K562 (cell line): ENCODE measurements around the gene AFF1. TPM values are rescaled to one million over a fixed set of nuclear protein-coding genes. Genes with fewer than 3 reads are reported as not detected.
A peak's percentile ranks its signal among the peaks of the same experiment; 100 is the strongest.

Source experiments
- BRD4 ChIP-seq: fragments of 200-600 bp; sonication (generic); IDR thresholded peaks from 2 replicates; pipeline ENCODE4 v1.6.1; 2017; ENCODE audit warnings: inconsistent platforms
- CBFA2T2 ChIP-seq: fragments of 450-650 bp; conservative IDR thresholded peaks from 2 replicates; pipeline ENCODE4 v1.6.1; 2017; ENCODE audit warnings: mild to moderate bottlenecking
- ETV5 ChIP-seq: sonication (generic); formaldehyde crosslinking; IDR thresholded peaks from 2 replicates; pipeline ENCODE4 v1.4.0; 2020; ENCODE audit warnings: low read depth, mild to moderate bottlenecking, missing genetic modification reagents
- FOXK1 ChIP-seq: sonication (generic); formaldehyde crosslinking; IDR thresholded peaks from 2 replicates; pipeline ENCODE4 v1.8.0; 2022; ENCODE audit warnings: missing genetic modification reagents, mild to moderate bottlenecking, borderline replicate concordance
- FOXM1 ChIP-seq, 2 experiments: fragments of 450-650 bp in 1 of 2; sonication (generic) in 1 of 2; formaldehyde crosslinking in 1 of 2; IDR thresholded peaks; 2 replicates each; pipeline versions ENCODE4 v1.6.1 to v1.9.0; 2017 to 2022; ENCODE audit warnings: low read depth in 2 of 2, mild to moderate bottlenecking in 2 of 2, missing genetic modification reagents in 1 of 2, moderate library complexity in 1 of 2
- HNRNPK ChIP-seq: fragments of 200-400 bp; formaldehyde crosslinking; IDR thresholded peaks from one replicate; pipeline ENCODE4 v1.6.1; 2018; ENCODE audit warnings: mild to moderate bottlenecking, low read depth, low read length; ENCODE audit not compliant: poor library complexity, severe bottlenecking
- ID3 ChIP-seq, 2 experiments: fragments of 250-450 bp in 1 of 2; fragments of 450-650 bp in 1 of 2; sonication (Bioruptor Pico) in 1 of 2; IDR thresholded peaks; 2 replicates each; pipeline versions ENCODE4 v1.6.1 to v1.8.0; 2016 to 2021; ENCODE audit warnings: mild to moderate bottlenecking in 2 of 2, moderate library complexity in 2 of 2, missing compliant biosample characterization in 1 of 2, missing genetic modification characterization in 1 of 2
- NFIC ChIP-seq: fragments of 450-650 bp; IDR thresholded peaks from 2 replicates; pipeline ENCODE4 v1.6.1; 2017; ENCODE audit warnings: mild to moderate bottlenecking, inconsistent platforms
- NRF1 ChIP-seq, 2 experiments: fragments of 450-650 bp; IDR thresholded peaks in 1 of 2; conservative IDR thresholded peaks in 1 of 2; 2 replicates each; pipeline ENCODE4 v1.6.1; 2014; ENCODE audit warnings: mild to moderate bottlenecking in 2 of 2
- PRMT5 ChIP-seq: sonication (generic); formaldehyde crosslinking; IDR thresholded peaks from 2 replicates; pipeline ENCODE4 v1.5.0; 2020; ENCODE audit warnings: missing genetic modification reagents
- SAFB ChIP-seq: fragments of 200-400 bp; formaldehyde crosslinking; IDR thresholded peaks from 2 replicates; pipeline ENCODE4 v1.6.1; 2017; ENCODE audit warnings: low read depth, low read length, borderline replicate concordance
- SP1 ChIP-seq: sonication (generic); formaldehyde crosslinking; IDR thresholded peaks from 2 replicates; pipeline ENCODE4 v1.8.1; 2022; ENCODE audit warnings: mild to moderate bottlenecking, missing genetic modification reagents
- TBP ChIP-seq: optimal IDR thresholded peaks from 2 replicates; pipeline ENCODE3; 2011; ENCODE audit warnings: low read depth, low read length, improper control_type of control experiment
- TFE3 ChIP-seq: fragments of 450-650 bp; formaldehyde crosslinking; IDR thresholded peaks from 2 replicates; pipeline ENCODE4 v1.4.0; 2020; ENCODE audit warnings: mild to moderate bottlenecking, mixed read lengths
- TSC22D4 ChIP-seq: fragments of 450-650 bp; IDR thresholded peaks from 2 replicates; pipeline ENCODE4 v1.6.1; 2016; ENCODE audit warnings: missing genetic modification characterization, missing biosample characterization, control low read depth
- XRCC3 ChIP-seq: fragments of 450-650 bp; IDR thresholded peaks from 2 replicates; pipeline ENCODE4 v1.6.1; 2017; ENCODE audit warnings: mild to moderate bottlenecking, moderate library complexity
- ZBTB33 ChIP-seq: sonication (generic); formaldehyde crosslinking; IDR thresholded peaks from 2 replicates; pipeline ENCODE4 v1.8.1; 2023; ENCODE audit warnings: mild to moderate bottlenecking, missing genetic modification reagents
- ZHX1 ChIP-seq: fragments of 150-350 bp; conservative IDR thresholded peaks from 2 replicates; pipeline ENCODE4 v1.6.1; 2014; ENCODE audit warnings: low read length
- ZNF511 ChIP-seq: sonication (generic); formaldehyde crosslinking; IDR thresholded peaks from 2 replicates; pipeline ENCODE4 v1.8.0; 2022; ENCODE audit warnings: mild to moderate bottlenecking, missing genetic modification reagents
- ZNF699 ChIP-seq: fragments of 250-450 bp; sonication (Bioruptor Pico); IDR thresholded peaks from 2 replicates; pipeline ENCODE4 v1.8.0; 2021; ENCODE audit warnings: mild to moderate bottlenecking, moderate library complexity; ENCODE audit not compliant: insufficient replicate concordance
- ZNF79 ChIP-seq: fragments of 250-450 bp; sonication (Bioruptor Pico); IDR thresholded peaks from 2 replicates; pipeline ENCODE4 v1.4.0; 2020; ENCODE audit warnings: low read depth, mild to moderate bottlenecking, moderate library complexity
- ZSCAN32 ChIP-seq: fragments of 450-650 bp; formaldehyde crosslinking; IDR thresholded peaks from 2 replicates; pipeline ENCODE4 v1.4.0; 2020; ENCODE audit warnings: mild to moderate bottlenecking, moderate library complexity
- polyA plus RNA-seq, 8 experiments: library from polyadenylated mRNA; depleted of rRNA in 4 of 8; stranded (reverse) in 5 of 8; unstranded in 3 of 8; fragments of >200 nt; fragmentation: Nextera tagmentation in 2 of 8; fragmentation: Illumina TruSeq in 1 of 8; extraction: Ambion mirVana in 2 of 8; extraction: Trizol in 1 of 8; gene quantifications; 2 replicates each; pipeline versions ENCODE4 v1.2.1 to v1.2.3, GENCODE V29; 2011 to 2014; ENCODE audit warnings: inconsistent platforms in 1 of 8, missing spikeins in 1 of 8
- total RNA-seq, 7 experiments: library from RNA; depleted of rRNA in 6 of 7; stranded (reverse); fragments of >200 nt in 6 of 7; fragmentation: Illumina TruSeq in 2 of 7; extraction: Trizol in 2 of 7; gene quantifications; 2 replicates each; pipeline versions ENCODE4 v1.2.1 to v1.2.3, GENCODE V29; 2011 to 2021; ENCODE audit warnings: low replicate concordance in 1 of 7

AFF1 gene
- total and polyA plus RNA-seq, 9 of the 15 experiments (the other 6 are each of a cell fraction or from before 2014, with no cell fraction given): 4.1 to 47.5 (median 17.2) TPM

- TF ChIP-seq ZSCAN32 (no peak), SP1 (CRISPR knock-in tag) (no peak), NRF1 (conservative IDR thresholded peaks at IDR 0.05 in 1 of 2, IDR thresholded peaks at IDR 0.05 in 1 of 2) (no peak), ETV5 (CRISPR knock-in tag) (no peak), ZNF79 (CRISPR knock-in tag) (no peak), XRCC3 (no peak), TFE3 (no peak), FOXM1 (IDR thresholded peaks at IDR 0.05; ENCODE audit: low read depth) (peak; percentile 65), FOXM1 (CRISPR knock-in tag; IDR thresholded peaks at IDR 0.05; ENCODE audit: low read depth) (no peak), ZHX1 (no peak), ZNF699 (CRISPR knock-in tag) (no peak), TSC22D4 (tag) (no peak), TBP (no peak), HNRNPK (no peak), FOXK1 (no peak), BRD4 (no peak), SAFB (no peak), ZNF511 (CRISPR knock-in tag) (no peak), PRMT5 (CRISPR knock-in tag) (no peak), NFIC (peak; percentile 75), ZBTB33 (CRISPR knock-in tag) (no peak), ID3 (CRISPR knock-in tag; IDR thresholded peaks at IDR 0.05) (no peak), ID3 (tag; IDR thresholded peaks at IDR 0.05) (no peak; the same call in 1 of the 2 replicates), CBFA2T2 (peak; percentile 91)
These were observed 18.4 kb upstream of the AFF1 start (continued) for GRCh38 chr4:86916392-86916791.
